Activated CD4-positive, alpha-beta T cell treated with anti-CD3 and anti-CD28 coated beads, Interleukin-2, amount 10 ng/mL, durations not matched to agents 24 days and 14 days (primary cell): Measurements from ENCODE around the gene MIEF2. TPM values are rescaled to one million over a fixed set of nuclear protein-coding genes. Genes with fewer than 3 reads are reported as not detected.

Experiments
- DNase-seq: peaks from one replicate; pipeline ENCODE4 v3.0.0; 2022
- H3K27ac Mint-ChIP-seq: one replicate; pipeline ENCODE4 v1.8.0; 2022; ENCODE audit warnings: mild to moderate bottlenecking, mixed read lengths
- H3K27me3 Mint-ChIP-seq: one replicate; pipeline ENCODE4 v1.8.0; 2022; ENCODE audit warnings: mixed read lengths
- H3K36me3 Mint-ChIP-seq: one replicate; pipeline ENCODE4 v1.8.0; 2022; ENCODE audit warnings: low read depth, mild to moderate bottlenecking, mixed read lengths
- H3K4me1 Mint-ChIP-seq: one replicate; pipeline ENCODE4 v1.8.0; 2021; ENCODE audit warnings: mixed read lengths
- H3K4me3 Mint-ChIP-seq: one replicate; pipeline ENCODE4 v1.8.0; 2022; ENCODE audit warnings: mild to moderate bottlenecking, moderate library complexity, mixed read lengths
- H3K9me3 Mint-ChIP-seq: one replicate; pipeline ENCODE4 v1.8.0; 2021; ENCODE audit warnings: mixed read lengths
- intact Hi-C: fragments of 100-400 bp; cut with micrococcal nuclease; formaldehyde crosslinking; loops from one replicate; pipeline ENCODE4 v1.15.1; 2023
- total RNA-seq: library from RNA; stranded (reverse); gene quantifications from 2 replicates; pipeline ENCODE4 v1.2.3, GENCODE V29; 2022

MIEF2 gene
- total RNA-seq, 1 donor from 2014 or later: 4.3 TPM

GRCh38 chr17:18254888-18255649 is 5.4 kb upstream of the MIEF2 start:
- H3K36me3 Mint-ChIP-seq: peaks cover 47% of the 10 kb centered on the region

GRCh38 chr17:18256351-18256750 is 4.1 kb upstream of the MIEF2 start:
- Mint-ChIP-seq H3K4me3 (no peak overlapping the region), H3K9me3 (no peaks in the 10 kb centered on the region), H3K36me3 (peaks cover 36% of the 10 kb centered on the region), H3K4me1 (peaks cover 23% of the 10 kb centered on the region), H3K27ac (no peak overlapping the region), H3K27me3 (no peaks in the 10 kb centered on the region)
- intact Hi-C loops: loop anchor here (5.0 kb wide), 1 partner anchor 106 kb away; the partner anchor contains the start of gene SHMT1
- DNase-seq: no peak

More at GRCh38 chr17:18254888-18255649, 5.4 kb upstream of the MIEF2 start:
- no peaks in the 10 kb centered on the region for H3K9me3 Mint-ChIP-seq
- no peaks in the 10 kb centered on the region for H3K27me3 Mint-ChIP-seq
- intact Hi-C loops: loop anchor here (5.0 kb wide), 1 partner anchor 107 kb away; the partner anchor contains the start of gene SHMT1
- no peak overlapping the region for H3K4me3 Mint-ChIP-seq
- peaks cover 21% of the 10 kb centered on the region for H3K4me1 Mint-ChIP-seq
- H3K27ac Mint-ChIP-seq: no peak overlapping the region
- DNase-seq: no peak

GRCh38 chr17:18256776-18257175 is 3.7 kb upstream of the MIEF2 start:
- Mint-ChIP-seq H3K27ac (peak overlapping the region; percentile 29), H3K4me1 (peaks cover 27% of the 10 kb centered on the region), H3K4me3 (peak overlapping the region; percentile 99), H3K9me3 (no peaks in the 10 kb centered on the region), H3K27me3 (no peaks in the 10 kb centered on the region), H3K36me3 (peaks cover 32% of the 10 kb centered on the region)
- DNase-seq: no peak
- intact Hi-C loops: loop anchor here (5.0 kb wide), 1 partner anchor 106 kb away; the partner anchor contains the start of gene SHMT1

GRCh38 chr17:18257268-18257981 is 3.0 kb upstream of the MIEF2 start:
- Mint-ChIP-seq H3K4me1 (peaks cover 29% of the 10 kb centered on the region), H3K9me3 (no peaks in the 10 kb centered on the region), H3K27ac (peak overlapping the region; percentile 90), H3K27me3 (no peaks in the 10 kb centered on the region), H3K36me3 (peaks cover 29% of the 10 kb centered on the region), H3K4me3 (peak overlapping the region; percentile 99)
- peak; percentile 68 for DNase-seq
- intact Hi-C loops: loop anchor here (5.0 kb wide), 1 partner anchor 105 kb away; the partner anchor contains the start of gene SHMT1

GRCh38 chr17:18257982-18258355 is 2.5 kb upstream of the MIEF2 start:
- Mint-ChIP-seq H3K4me1 (peaks cover 29% of the 10 kb centered on the region), H3K27ac (peak overlapping the region; percentile 90), H3K36me3 (peaks cover 23% of the 10 kb centered on the region), H3K27me3 (no peaks in the 10 kb centered on the region), H3K4me3 (peak overlapping the region; percentile 99), H3K9me3 (no peaks in the 10 kb centered on the region)
- intact Hi-C loops: loop anchor here (1.0 to 5.0 kb wide), 2 partner anchors 75 to 104 kb away; partner anchors contain the start of genes ALKBH5 and SHMT1
- DNase-seq: peak; percentile 86

- intact Hi-C loops: loop anchor here (1.0 to 5.0 kb wide), 2 partner anchors 75 to 104 kb away; partner anchors contain the start of genes ALKBH5 and SHMT1
- Mint-ChIP-seq H3K27me3 (no peaks in the 10 kb centered on the region), H3K9me3 (no peaks in the 10 kb centered on the region), H3K36me3 (peaks cover 20% of the 10 kb centered on the region), H3K27ac (peak within 1 kb of the TSS; percentile 90), H3K4me3 (peak within 1 kb of the TSS; percentile 99), H3K4me1 (peaks cover 29% of the 10 kb centered on the region)
- DNase-seq: peak; percentile 89
These were observed 2.0 kb upstream of the MIEF2 start, which contains the start of gene FLII for GRCh38 chr17:18258356-18259038. Gene FLII, minus strand, starts transcription at chr17:18258738. Its CDS starts 48 bp downstream, at chr17:18258690.

- intact Hi-C loops: loop anchor here (1.0 to 5.0 kb wide), 3 partner anchors 34 to 103 kb away; partner anchors contain the start of genes LLGL1, SHMT1 and SMCR8
- H3K36me3 Mint-ChIP-seq: peaks cover 15% of the 10 kb centered on the region
- DNase-seq: no peak
- no peaks in the 10 kb centered on the region for H3K27me3 Mint-ChIP-seq
- peak overlapping the region; percentile 86 for H3K27ac Mint-ChIP-seq
- H3K9me3 Mint-ChIP-seq: no peaks in the 10 kb centered on the region
- peak overlapping the region; percentile 85 for H3K4me3 Mint-ChIP-seq
- peaks cover 29% of the 10 kb centered on the region for H3K4me1 Mint-ChIP-seq
These were observed 686 bp upstream of the MIEF2 start for GRCh38 chr17:18259621-18260331.

GRCh38 chr17:18261146-18261515 is 669 bp downstream of the MIEF2 start:
- peak; percentile 77 for DNase-seq
- intact Hi-C loops: no loop called here
- no peaks in the 10 kb centered on the region for H3K27me3 Mint-ChIP-seq
- H3K4me3 Mint-ChIP-seq: peak overlapping the region; percentile 85
- H3K36me3 Mint-ChIP-seq: peaks cover 6% of the 10 kb centered on the region
- peaks cover 29% of the 10 kb centered on the region for H3K4me1 Mint-ChIP-seq
- peak overlapping the region; percentile 80 for H3K27ac Mint-ChIP-seq
- no peaks in the 10 kb centered on the region for H3K9me3 Mint-ChIP-seq

GRCh38 chr17:18261659-18262058 is 1.2 kb downstream of the MIEF2 start:
- Mint-ChIP-seq H3K4me3 (peak overlapping the region; percentile 85), H3K27ac (peak overlapping the region; percentile 80), H3K27me3 (no peaks in the 10 kb centered on the region), H3K36me3 (peaks cover 3% of the 10 kb centered on the region), H3K9me3 (no peaks in the 10 kb centered on the region), H3K4me1 (peaks cover 29% of the 10 kb centered on the region)
- intact Hi-C loops: no loop called here
- DNase-seq: peak; percentile 63

GRCh38 chr17:18262111-18262510 is 1.6 kb downstream of the MIEF2 start:
- no peak for DNase-seq
- Mint-ChIP-seq H3K27me3 (no peaks in the 10 kb centered on the region), H3K36me3 (peaks cover 3% of the 10 kb centered on the region), H3K27ac (peak overlapping the region; percentile 80), H3K4me1 (peaks cover 26% of the 10 kb centered on the region), H3K4me3 (peak overlapping the region; percentile 85), H3K9me3 (no peaks in the 10 kb centered on the region)
- intact Hi-C loops: no loop called here

- DNase-seq: no peak
- Mint-ChIP-seq H3K27me3 (no peaks in the 10 kb centered on the region), H3K36me3 (peaks cover 3% of the 10 kb centered on the region), H3K27ac (no peak overlapping the region), H3K4me1 (peaks cover 22% of the 10 kb centered on the region), H3K9me3 (no peaks in the 10 kb centered on the region), H3K4me3 (no peak overlapping the region)
- intact Hi-C loops: no loop called here
These were observed 2.2 kb downstream of the MIEF2 start for GRCh38 chr17:18262641-18263040.

GRCh38 chr17:18263885-18264682 is 3.6 kb downstream of the MIEF2 start:
- no peak overlapping the region for H3K27ac Mint-ChIP-seq
- H3K36me3 Mint-ChIP-seq: no peaks in the 10 kb centered on the region
- peaks cover 17% of the 10 kb centered on the region for H3K4me1 Mint-ChIP-seq
- intact Hi-C loops: no loop called here
- no peak for DNase-seq
- H3K9me3 Mint-ChIP-seq: no peaks in the 10 kb centered on the region
- no peaks in the 10 kb centered on the region for H3K27me3 Mint-ChIP-seq
- no peak overlapping the region for H3K4me3 Mint-ChIP-seq
